ENCODE results near the gene TCF4.

Gene TCF4

DNA sequence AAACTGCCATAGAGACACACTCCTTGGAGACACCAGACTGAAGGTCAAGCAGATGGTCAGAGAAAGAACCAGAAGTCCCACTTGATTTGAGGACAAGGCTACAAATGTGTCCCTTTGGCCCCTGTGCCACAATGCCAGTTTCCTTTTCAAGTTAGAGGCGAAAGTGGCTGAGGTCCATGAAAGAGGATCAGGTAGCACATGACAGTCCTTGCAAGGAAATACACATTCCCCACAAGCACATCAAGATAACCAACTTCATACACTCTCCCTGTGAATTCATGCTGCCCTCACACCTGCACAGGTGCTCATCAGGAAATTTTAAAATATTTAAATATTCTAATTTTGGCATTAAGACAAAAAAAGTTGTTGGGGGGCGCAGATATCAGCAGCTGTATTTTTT lies 218.6 kb downstream of the TCF4 start:
- TF ChIP-seq, protein P1, sequence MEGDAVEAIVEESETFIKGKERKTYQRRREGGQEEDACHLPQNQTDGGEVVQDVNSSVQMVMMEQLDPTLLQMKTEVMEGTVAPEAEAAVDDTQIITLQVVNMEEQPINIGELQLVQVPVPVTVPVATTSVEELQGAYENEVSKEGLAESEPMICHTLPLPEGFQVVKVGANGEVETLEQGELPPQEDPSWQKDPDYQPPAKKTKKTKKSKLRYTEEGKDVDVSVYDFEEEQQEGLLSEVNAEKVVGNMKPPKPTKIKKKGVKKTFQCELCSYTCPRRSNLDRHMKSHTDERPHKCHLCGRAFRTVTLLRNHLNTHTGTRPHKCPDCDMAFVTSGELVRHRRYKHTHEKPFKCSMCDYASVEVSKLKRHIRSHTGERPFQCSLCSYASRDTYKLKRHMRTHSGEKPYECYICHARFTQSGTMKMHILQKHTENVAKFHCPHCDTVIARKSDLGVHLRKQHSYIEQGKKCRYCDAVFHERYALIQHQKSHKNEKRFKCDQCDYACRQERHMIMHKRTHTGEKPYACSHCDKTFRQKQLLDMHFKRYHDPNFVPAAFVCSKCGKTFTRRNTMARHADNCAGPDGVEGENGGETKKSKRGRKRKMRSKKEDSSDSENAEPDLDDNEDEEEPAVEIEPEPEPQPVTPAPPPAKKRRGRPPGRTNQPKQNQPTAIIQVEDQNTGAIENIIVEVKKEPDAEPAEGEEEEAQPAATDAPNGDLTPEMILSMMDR (IDR thresholded peaks at IDR 0.05; ENCODE audit: low read depth, low read length, missing control alignments), result no peak
- DNase-seq (ENCODE audit: low read depth), result no peak
- no peak overlapping the region for H3K4me3 ChIP-seq (ENCODE audit: low read depth, low read length)

DNA sequence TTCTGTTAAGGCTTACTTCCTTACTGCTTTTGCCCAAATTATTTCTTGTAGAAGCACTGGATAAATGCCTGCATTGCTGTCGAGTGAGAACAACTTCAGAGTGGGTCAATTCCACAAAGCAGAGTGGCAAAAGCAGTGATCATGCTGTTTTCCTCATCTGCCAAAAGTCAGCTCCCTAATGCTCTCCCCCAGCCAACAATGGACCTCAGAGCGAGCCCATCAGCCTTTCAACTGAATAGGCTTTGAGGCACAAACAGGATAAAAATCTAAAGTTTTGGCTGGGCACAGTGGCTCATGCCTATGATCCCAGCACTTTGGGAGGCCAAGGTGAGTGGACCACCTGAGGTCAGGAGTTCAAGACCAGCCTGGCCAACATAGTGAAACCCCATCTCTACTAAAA lies 222.7 kb downstream of the TCF4 start:
- no peak for DNase-seq (ENCODE audit: low read depth)
- TF ChIP-seq, protein P1 (IDR thresholded peaks at IDR 0.05; ENCODE audit: low read depth, low read length, missing control alignments), result no peak
- H3K4me3 ChIP-seq (ENCODE audit: low read depth, low read length), result no peak overlapping the region

DNA sequence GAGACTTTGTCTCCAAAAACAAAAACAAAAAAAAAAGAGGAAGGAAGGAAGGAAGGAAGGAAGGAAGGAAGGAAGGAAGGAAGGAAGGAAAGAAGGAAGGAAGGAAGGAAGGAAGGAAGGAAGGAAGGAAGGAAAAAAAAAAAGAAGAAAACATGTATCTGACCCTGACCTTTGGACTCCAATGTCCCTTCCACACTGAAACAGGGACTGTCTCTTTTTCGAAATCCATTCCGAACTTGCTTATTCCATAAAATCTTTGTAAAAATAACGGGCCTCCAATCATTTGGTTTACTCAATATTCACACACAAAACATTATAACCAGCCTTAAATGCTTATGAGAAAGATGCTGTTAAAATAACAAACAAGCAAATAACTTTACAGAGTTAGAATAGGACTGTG lies 225.7 kb downstream of the TCF4 start:
- no peak for DNase-seq (ENCODE audit: low read depth)
- TF ChIP-seq, protein P1 (IDR thresholded peaks at IDR 0.05; ENCODE audit: low read depth, low read length, missing control alignments), result no peak
- no peak overlapping the region for H3K4me3 ChIP-seq (ENCODE audit: low read depth, low read length)

- no peak for DNase-seq (ENCODE audit: low read depth)
- H3K4me3 ChIP-seq (ENCODE audit: low read depth, low read length), result no peak overlapping the region
Observed at GRCh38 chr18:55361492-55362250, 226.3 kb downstream of the TCF4 start.

DNA sequence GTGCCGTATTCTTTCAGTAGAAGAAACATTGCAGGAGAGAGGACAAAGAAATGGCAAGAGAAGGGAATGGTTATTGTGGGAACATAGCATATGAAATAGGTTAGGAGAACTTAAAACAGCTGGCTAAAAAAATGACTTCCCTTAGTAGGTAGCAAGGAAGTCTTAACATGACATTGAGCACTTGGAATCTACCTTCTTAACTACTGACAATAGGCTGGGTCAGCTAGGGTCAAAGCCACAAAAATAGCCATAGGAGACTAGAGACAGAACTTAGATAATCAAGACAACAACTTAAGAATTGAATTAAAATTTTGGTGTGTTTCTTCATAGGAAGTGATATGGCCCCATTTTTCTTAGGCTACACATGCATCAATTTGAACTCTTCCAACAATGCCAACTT lies 227.9 kb downstream of the TCF4 start:
- TF ChIP-seq, protein P1 (IDR thresholded peaks at IDR 0.05; ENCODE audit: low read depth, low read length, missing control alignments), result no peak
- no peak overlapping the region for H3K4me3 ChIP-seq (ENCODE audit: low read depth, low read length)
- DNase-seq (ENCODE audit: low read depth), result no peak

More at GRCh38 chr18:55361492-55362250, 226.3 kb downstream of the TCF4 start:
- TF ChIP-seq, protein P1 (IDR thresholded peaks at IDR 0.05; ENCODE audit: low read depth, low read length, missing control alignments), result no peak

DNA sequence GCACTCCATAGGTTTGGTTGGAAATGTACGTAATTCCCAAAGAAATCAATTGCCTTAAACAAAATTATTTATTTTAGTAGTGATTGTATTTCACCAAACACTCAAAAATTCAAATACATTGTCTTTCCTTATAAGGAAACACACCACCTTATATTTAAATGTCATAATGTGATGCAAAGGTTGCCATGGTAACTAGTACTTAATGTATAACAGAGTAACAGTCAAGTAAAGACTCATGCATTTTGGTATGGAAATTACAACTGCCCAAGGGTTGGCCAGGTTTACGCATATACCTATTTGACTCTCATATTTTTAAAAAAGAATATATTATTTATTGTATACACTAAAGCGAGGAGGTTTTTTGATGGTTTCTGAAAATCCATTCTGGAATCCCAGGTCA lies 231.2 kb downstream of the TCF4 start:
- TF ChIP-seq, protein P1 (IDR thresholded peaks at IDR 0.05; ENCODE audit: low read depth, low read length, missing control alignments), result no peak
- DNase-seq (ENCODE audit: low read depth), result no peak

GRCh38 chr18:55355223-55355622 lies 232.8 kb downstream of the TCF4 start:
- DNase-seq (ENCODE audit: low read depth), result no peak
- no peak overlapping the region for H3K4me3 ChIP-seq (ENCODE audit: low read depth, low read length)
- TF ChIP-seq, protein P1 (IDR thresholded peaks at IDR 0.05; ENCODE audit: low read depth, low read length, missing control alignments), result no peak

More for the DNA sequence above, 231.2 kb downstream of the TCF4 start:
- H3K4me3 ChIP-seq (ENCODE audit: low read depth, low read length), result no peak overlapping the region
